GM19395 (cell line): ENCODE results near the gene KCNAB2.

Experiments
- ATAC-seq: cut with Tn5 transposase; IDR thresholded peaks from one replicate; pipeline ENCODE4 v1.9.1; 2021; ENCODE audit warnings: mild to moderate bottlenecking, moderate library complexity; ENCODE audit not compliant: unreplicated experiment

KCNAB2 gene

DNA sequence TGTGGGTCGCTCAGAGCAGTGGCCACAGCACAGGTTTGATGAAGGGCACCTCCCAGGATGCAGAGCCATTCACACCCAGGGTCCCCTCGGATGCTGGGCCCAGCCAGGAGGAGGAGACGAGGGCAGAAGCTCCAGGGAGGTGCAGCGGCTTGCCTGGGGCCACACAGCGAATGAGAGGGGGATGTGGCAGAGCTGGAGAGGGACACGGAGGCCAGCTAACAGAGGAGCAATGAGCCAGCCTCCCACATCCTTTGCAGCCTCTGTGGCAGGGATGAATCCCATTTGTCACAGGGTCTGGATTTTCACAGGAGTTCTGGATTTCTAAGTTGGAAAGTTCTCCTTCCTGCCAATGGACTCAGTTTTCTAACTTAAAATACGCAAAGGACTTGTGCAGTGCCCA lies 98.5 kb downstream of the KCNAB2 start:
- ATAC-seq: no peak

GRCh38 chr1:6144647-6145395 lies 99.1 kb downstream of the KCNAB2 start:
- ATAC-seq: no peak

DNA sequence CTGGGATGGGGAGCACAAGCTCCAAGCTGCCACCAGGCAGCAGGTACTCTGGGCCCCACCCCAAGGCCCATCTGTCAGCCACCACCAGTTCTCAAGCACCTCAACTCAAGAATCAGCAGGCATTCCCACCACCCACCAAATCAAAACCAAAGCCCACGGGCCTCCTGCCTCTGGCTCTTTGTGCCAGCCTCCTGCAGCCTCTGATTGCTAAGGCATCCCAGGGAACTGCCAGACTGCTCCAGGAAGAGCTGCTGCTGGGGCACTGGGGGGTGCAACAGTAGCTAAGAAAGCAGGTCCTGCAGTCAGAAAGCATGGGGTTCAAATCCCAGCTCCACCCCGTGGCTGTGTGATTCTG lies 99.7 kb downstream of the KCNAB2 start:
- ATAC-seq: no peak

DNA sequence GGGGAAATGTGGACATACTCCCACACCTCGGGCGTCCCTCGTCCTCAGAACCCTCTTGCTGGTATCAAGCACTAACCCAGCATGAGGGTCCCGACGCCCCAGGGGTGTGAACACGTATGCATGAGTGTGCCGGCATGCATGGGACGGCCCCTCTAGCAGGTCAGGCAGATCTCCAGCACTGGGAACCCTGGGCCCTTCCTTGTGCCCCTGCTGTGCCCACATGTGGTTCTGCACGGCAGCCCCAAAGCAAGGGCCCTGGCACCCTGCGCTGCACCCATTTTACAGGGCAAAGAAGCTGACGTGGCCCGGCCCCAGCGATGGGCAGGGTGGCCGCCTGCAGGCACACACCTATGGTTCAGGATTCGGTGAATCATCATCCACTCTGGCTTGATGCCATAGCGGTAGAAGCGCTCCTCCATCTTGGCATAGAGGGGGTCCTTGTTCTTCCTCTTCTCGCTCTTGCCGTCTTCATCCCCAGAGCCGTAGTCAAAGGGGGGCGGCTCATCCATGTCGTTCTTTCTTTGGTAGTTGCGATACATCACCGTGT lies 100.2 kb downstream of the KCNAB2 start:
- no peak for ATAC-seq

DNA sequence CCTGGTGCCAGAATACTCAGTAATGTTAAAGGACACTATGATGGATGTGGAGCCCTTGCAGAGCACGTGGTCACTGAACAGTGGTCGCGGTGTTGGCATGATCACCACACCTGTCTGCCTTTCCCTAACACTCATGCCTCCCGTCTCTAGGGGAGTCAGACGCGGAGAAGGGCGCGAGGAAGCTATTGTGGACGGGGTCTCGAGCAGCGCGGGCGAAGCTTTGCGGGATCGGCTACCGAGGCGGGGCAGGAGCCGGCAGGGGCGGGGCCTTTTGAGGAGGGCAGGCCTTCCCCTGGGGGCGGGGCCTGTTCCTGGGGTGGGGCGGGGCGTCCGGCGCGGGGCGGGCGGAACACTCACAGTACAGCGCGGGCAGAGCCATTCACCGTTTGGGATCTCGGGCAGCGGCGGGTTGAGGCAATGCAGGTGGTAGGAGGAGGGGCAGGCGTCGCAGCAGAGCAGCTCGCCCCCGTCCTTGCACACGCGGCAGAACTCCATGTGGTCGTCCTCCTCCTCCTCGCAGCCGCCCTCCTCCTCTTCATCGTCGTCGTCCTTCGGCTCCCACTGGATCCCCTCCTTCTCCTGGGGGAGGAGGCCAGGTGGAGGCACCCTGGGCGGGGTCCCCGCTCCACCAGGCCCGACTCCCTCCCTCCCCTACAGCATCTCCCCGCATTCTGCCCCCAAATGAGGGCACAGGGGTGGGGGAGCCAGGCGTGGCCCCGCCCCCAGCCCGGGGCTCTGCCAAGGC lies 103.0 kb downstream of the KCNAB2 start:
- no peak for ATAC-seq

- ATAC-seq: no peak
Observed at GRCh38 chr1:6149597-6149996, 103.9 kb downstream of the KCNAB2 start.

DNA sequence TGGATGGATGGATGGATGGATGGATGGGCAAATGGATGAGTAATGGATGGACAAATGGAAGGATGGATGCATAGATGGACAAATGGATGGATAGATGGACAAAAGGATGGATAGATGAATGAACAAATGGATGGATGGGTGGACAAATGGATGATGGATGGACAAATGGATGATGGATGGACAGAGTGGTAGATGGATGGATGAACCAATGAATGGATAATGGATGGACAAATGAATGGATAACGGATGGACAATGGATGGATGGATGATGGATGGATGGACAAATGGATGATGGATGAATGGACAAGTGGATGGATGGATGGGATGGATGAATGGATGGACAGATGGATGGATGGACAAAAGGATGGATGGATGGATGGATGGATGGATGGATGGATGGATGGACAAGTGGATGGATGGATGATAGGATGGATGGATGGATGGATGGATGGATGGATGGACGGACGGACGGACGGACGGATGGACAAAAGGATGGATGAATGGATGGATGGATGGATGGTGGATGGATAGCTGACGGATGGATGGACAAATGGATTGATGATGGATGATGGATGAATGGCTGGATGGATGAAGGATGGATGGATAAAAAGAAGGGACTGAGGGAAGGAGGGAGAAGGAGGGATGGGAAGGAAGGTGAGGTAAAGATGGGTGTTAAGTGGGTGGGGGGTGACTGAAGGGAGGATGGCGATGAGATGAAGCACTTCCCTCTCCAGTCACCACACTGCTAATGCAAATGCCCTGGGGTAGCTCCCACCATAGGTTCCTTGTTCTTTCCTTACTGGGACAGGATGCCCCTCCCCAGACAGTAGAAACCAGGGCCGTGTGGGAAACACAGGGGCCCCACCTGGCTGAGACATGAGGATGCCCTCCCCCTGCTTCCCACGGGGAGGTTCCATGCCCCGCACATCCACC lies 104.6 kb downstream of the KCNAB2 start:
- no peak for ATAC-seq
